AG09319 (cell line): ENCODE results near the gene RBM20.

Experiments
- DNase-seq: peaks from one replicate; pipeline ENCODE4 v3.0.0-alpha.2; 2010; ENCODE audit warnings: low read depth; ENCODE audit errors: extremely low read depth
- CTCF ChIP-seq: IDR thresholded peaks from 2 replicates; pipeline ENCODE4 v1.5.1; 2011; ENCODE audit warnings: low read depth, mild to moderate bottlenecking, inconsistent platforms, low read length, moderate library complexity

The RBM20 gene

GRCh38 chr10:110746969-110747608 is 103.0 kb downstream of the RBM20 start:
- no peak for DNase-seq
- no peak for TF ChIP-seq CTCF

- no peak for TF ChIP-seq CTCF
- no peak for DNase-seq
Measured at GRCh38 chr10:110747609-110748464, 103.7 kb downstream of the RBM20 start.

- no peak for DNase-seq
- TF ChIP-seq CTCF: no peak
Measured at GRCh38 chr10:110748970-110749369, 104.8 kb downstream of the RBM20 start.

GRCh38 chr10:110750931-110751330 is 106.8 kb downstream of the RBM20 start:
- no peak for DNase-seq
- TF ChIP-seq CTCF: no peak

- no peak for TF ChIP-seq CTCF
- no peak for DNase-seq
Measured at GRCh38 chr10:110751850-110752249, 107.7 kb downstream of the RBM20 start.

GRCh38 chr10:110753462-110753861 is 109.3 kb downstream of the RBM20 start:
- DNase-seq: no peak
- TF ChIP-seq CTCF: no peak

- no peak for DNase-seq
- no peak for TF ChIP-seq CTCF
Measured at GRCh38 chr10:110754375-110755105, 110.4 kb downstream of the RBM20 start.
